DOHH2 (cell line): ENCODE results near the gene DNAJC5G.

Experiments used
- EZH2phosphoT487 ChIP-seq: fragments of 200-600 bp; sonication (generic); IDR thresholded peaks from 2 replicates; pipeline ENCODE4 v1.6.1; 2017; ENCODE audit warnings: borderline replicate concordance, mild to moderate bottlenecking, antibody characterized with exemption, low read length, moderate library complexity, mixed read lengths
- TF ChIP-seq, protein P1 (sequence below): fragments of 200-600 bp; sonication (generic); IDR thresholded peaks from one replicate; pipeline ENCODE4 v1.5.1; 2014; ENCODE audit warnings: antibody characterized with exemption, mild to moderate bottlenecking, low read depth, low read length; ENCODE audit not compliant: poor library complexity, severe bottlenecking

DNA sequence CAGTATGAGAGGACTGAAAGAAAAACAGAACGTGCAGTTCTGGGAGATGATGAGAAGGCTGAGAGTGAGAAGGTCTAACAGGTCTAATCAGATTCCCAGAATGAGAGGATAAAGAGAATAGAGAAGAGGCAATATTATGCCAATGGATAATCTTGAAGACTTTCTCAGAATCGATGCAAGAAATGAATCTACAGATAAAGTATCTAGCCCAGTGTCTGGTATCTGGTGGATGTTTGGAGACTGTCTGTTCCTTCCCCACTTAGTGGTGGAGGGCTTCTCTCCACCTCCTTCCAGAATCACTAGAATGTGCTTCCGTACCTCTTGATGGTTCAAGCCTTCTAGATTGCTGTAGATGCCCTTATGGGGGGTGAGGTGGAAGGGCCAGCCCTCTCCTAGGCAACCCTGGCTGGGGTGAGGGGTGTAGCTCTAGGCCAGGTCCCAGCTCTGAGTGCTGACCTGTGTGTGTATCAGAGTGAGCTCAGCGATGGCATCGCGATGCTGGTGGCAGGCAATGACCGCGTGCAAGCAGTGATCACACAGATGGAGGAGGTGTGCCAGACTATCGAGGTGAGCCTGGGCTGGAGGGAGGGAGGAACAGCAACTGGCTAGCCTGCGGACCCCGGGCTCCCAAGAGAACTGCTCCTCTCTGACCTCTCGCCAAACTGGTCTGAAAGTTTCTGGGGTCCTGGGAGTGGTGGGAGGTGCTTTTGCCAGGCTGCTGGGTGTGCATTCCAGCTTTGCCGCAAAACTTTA is 29.4 kb downstream of the DNAJC5G start:
- TF ChIP-seq, protein P1, sequence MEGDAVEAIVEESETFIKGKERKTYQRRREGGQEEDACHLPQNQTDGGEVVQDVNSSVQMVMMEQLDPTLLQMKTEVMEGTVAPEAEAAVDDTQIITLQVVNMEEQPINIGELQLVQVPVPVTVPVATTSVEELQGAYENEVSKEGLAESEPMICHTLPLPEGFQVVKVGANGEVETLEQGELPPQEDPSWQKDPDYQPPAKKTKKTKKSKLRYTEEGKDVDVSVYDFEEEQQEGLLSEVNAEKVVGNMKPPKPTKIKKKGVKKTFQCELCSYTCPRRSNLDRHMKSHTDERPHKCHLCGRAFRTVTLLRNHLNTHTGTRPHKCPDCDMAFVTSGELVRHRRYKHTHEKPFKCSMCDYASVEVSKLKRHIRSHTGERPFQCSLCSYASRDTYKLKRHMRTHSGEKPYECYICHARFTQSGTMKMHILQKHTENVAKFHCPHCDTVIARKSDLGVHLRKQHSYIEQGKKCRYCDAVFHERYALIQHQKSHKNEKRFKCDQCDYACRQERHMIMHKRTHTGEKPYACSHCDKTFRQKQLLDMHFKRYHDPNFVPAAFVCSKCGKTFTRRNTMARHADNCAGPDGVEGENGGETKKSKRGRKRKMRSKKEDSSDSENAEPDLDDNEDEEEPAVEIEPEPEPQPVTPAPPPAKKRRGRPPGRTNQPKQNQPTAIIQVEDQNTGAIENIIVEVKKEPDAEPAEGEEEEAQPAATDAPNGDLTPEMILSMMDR: no peak
- TF ChIP-seq EZH2phosphoT487: no peak
